Measurements from ENCODE around the gene VWA5B2.
"Not testable (repeated sequence)": the region's sequence is repeated elsewhere in the genome, so short reads cannot be mapped to it uniquely, and the experiment has no call there.

The VWA5B2 gene

DNA sequence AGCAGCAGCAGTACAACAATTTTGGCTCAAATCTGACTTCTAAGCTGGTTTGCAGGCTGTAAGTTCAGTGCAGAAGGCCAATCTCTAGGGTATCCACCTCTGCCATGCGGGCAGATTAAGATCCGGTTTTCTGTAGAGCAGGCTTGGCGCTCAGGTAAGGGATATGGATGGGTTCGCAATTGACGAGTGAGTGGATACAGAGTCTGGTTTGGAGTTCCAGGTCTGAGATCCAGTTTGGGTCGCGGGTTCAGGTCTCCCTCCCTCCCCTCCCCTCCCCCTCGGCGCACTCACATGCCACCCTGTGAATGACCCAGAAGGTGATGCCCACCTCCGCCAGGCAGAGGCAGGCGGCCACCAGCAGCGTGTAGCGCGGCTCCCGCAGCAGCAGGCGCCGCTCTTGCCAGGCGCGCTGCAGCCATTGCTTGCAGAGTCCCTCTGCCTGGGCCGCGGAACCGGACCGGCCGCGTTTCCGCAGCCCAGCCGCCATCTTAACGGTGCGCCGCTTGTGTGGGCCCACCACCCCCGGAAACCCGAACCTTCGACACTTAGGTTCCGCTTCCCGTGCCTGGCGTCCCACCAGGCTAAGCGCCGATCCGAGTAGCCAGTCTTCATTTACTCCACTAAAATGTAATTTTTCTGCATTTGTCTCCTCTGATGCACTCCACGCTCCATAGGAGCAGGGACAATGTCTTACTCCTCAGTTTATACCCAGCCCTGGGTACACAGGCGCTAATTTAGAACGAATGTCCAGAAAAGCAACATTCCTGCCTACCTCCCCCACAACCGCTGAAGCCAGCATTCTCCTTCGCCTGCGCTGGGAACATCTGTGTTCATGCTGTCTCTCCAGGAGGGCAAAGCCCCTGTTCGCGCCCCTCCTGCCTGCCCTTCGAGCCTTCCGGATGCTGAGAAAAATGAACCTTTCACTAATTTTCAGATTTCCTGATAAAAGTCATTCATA lies 19.3 kb downstream of the VWA5B2 start, which contains the start of gene ALG3:
ALG3 (minus strand) TSS at position 509 of the 958 bp plus-strand sequence; CDS start at position 487, 22 bp downstream.
- peak; percentile 89 for DNase-seq

DNA sequence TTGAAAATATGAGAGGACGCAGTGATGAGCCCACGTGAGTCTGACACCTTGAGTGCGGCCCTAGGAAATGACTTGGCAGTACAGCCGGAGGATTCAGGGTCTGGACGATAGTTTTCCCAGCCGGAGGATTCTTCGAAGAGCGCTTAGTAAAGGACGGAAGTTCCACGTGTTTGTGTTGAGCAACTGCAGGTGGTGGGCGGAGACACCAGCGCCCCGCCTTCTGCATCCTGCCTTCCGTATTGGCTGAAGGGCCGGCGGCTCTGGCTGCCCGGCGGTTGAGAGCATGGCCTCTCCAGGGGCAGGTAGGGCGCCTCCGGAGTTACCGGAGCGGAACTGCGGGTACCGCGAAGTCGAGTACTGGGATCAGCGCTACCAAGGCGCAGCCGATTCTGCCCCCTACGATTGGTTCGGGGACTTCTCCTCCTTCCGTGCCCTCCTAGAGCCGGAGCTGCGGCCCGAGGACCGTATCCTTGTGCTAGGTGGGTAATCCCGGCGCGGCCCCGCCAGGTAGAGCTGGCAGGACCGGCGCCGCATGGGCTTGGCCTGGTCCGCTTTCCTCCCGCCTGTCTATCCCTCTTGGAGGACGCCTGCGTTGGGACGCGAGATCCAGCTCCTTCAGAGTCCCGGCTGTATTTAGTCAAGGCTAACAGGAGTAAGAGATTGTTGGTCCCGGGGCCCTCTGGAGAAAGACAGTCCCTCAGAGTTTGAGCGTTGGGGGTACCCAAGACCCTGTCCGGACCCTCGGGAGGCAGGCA lies 20.2 kb downstream of the VWA5B2 start, which contains the start of gene EEF1AKMT4:
EEF1AKMT4 (plus strand) TSS at position 261 of the 755 bp plus-strand sequence; CDS start at position 284, 23 bp downstream.
- peak; percentile 98 for DNase-seq

DNA sequence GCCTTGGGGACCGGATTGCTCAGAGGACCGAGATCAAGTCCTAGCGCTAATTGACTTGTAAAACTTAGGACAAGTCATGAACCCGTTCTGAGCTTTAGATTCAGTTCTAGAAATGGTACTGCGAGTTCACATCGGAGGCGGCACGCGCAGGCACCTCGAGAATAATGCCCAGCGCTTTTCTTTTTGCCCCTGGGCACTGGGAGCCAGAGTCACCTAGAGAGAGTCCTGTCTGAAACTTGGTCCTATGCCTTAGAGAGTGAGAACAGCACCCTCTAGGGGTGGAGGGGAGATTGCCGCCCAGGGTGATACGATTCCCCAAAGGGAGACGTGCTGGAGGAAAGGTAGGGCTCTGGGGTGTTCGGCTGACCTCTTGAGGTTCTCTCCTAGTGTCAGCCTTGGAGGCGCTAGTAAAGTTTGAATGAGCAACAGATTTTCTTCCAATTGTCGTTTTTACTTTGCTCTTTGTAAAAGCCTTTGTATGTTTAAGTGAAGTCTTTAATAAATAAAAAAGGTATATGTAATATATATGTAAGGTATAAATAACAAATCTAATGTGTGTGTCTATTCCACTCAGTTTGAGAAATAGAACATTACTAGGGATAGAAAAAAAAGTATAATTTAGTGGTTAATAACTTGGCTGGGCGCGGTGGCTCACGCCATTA lies 20.9 kb downstream of the VWA5B2 start:
- DNase-seq = peak; percentile 91

DNA sequence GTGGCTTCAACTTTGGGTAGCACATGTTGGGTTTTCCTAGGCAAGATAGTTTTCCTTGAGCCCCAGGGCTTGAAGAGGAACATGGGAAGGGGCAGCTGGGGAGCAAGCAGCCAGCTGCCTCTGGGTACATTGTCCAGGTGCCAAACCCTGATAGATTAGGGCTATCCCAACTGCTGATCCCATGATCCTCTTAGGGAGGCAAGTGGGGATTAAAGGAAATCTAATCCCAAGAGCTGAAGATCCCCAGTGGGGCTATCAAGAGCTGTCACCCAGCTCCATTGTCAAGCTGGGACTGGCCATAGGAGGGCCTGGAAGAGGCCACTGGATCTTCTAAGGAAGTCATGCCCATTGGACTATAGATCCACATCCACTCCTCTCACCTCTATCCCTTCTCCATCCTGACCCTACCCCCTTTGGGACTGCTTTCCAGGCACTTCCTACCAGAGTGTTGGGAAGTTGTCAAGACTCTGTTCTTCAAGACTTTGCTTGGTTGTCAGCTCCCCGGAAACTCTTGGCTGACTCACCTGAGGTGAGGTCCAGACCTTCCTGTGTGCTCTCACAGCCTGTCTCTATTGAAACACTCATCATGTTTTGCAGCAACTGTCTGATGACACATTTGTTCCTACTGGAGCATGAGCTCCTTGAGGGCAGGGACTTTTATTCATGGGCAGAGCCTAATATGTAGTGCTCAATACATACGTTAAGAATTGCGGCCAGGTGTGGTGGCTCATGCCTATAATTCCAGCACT lies 26.1 kb downstream of the VWA5B2 start:
- DNase-seq = no peak

DNA sequence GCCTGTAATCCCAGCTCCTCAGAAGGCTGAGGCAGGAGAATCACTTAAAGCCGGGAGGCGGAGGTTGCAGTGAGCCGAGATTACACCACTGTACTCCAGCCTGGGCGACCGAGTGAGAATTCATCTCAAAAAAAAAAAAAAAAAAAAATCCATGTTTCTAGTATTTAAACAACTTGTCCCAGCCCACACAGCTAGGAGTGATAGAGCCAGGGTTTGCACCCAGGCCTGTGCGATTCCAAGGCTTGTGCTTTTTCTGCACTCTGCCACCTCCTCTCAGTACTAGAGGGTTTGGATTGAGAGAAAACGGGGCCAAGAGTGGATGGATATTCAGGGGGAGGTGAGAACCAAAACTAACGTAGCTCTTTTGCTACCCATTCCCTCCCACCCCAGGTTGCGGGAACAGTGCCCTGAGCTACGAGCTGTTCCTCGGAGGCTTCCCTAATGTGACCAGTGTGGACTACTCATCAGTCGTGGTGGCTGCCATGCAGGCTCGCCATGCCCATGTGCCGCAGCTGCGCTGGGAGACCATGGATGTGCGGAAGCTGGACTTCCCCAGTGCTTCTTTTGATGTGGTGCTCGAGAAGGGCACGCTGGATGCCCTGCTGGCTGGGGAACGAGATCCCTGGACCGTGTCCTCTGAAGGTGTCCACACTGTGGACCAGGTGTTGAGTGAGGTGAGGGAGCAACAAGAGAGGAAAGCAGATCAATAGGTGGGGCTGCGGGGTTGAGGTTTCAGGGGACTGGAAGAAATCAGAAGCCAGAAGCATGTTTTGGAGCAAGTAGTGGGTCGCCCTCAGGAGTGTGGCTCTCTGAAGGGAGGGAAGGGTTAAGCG lies 27.9 kb downstream of the VWA5B2 start:
- DNase-seq = no peak

DNA sequence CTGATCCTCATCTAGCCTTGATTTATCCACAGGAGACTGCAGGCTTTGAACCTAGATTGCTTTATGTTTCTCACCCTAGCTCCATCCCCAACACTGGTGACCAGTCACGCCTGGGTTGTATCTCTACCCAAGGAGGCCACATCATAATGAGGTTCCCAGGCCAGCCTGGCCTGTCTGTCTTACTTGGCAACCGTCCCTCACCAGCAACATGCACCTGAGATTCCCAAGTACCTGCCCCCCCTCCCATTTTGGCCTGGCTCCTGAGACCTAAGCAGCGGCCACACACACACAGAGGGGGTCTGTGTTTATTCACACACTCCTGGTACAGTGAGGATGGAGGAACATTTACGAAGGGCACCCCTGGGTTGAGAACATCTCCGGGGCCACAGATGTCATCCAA lies 29.5 kb downstream of the VWA5B2 start:
- DNase-seq = no peak

DNA sequence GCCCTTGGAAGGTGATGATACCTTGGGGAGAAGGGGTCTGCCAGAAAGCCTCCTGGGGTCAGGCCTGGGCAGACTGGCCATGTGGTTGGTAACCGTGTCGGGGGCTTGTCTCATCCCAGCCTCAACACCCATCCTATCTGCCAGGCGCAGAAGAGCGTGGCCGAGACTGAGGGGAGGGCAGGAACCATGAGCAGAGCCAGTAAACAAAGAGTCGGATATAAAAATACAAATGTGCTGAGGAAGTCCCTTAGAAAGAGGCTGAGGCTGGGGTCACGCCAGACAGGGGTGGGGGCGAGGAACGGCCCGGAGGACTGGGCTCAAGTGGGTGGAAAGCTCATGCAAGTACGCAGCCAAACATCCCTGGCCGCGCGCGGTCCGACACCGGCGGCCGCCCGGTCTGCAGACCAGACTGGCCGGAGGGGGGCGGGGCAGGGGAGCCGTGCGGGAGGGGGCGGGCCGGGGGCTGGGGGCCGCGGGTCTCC lies 30.1 kb downstream of the VWA5B2 start:
- DNase-seq = no peak

DNA sequence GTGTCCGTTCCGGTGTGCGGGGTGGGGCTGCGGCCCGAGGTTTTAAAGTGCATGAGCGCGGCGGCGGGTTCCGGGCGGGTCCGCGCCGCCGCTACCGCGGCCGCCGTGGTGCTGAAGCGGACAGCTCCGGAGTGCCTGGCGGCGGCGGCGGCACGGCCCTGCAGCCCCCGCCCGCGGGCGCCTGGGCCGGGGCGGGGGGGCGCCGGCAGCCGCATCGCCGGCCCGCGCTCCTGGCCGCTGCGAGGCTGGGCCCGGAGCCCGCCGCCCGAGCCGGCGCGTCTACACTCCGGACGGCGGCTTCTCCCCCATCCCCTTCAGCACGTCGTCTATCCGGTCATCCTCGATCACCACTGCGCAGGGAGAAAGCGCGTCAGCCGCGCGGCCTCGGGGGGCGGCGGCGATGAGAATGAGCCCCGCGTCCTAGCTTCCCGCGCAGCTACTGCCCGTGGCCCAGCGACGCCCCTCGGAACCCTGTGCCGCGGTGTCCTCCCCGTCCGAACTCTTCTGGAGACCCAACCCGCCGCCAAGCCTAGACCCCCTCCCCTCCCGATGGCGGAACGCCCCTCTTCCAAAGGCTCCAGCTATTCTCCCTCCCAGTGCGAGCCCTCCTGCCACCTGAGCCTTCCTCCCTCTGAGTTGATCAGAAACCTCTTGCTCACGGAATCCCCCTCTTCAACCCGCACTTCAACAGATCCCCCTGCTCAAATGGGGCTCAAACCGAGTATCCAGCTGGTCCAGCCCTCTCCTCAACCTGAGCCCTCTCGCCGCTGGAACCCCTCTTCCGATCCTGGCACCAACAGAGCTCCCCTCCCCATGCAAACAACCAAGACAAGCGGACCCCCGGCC lies 30.7 kb downstream of the VWA5B2 start:
- peak; percentile 40 for DNase-seq

DNA sequence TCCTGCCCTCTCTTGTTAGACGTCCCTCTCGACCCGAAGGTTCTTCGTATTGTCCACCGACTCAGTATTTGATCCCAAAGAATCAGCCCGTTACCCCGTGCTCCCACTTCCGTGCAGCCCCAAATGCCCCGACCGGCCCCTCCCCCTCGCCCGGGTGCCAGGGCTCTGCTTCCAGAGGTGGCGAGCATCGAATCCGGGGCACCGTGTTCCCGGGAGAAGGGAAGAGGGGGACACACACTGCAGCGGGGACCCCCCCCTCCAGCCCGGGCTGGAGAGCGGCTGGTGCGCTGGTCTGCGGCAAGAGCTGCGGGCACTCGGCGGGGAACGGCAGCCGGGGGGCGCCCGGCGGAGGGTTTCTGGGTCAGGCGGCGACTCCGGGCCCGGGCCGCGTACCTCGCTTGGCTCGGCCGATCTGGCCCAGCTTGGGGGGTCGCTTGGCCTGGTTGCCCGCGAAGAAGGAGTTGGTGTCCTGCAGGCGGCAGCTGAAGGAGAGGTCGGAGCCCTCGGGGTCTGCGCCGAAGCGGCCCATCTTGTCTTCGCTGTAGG lies 31.4 kb downstream of the VWA5B2 start:
- no peak for DNase-seq

DNA sequence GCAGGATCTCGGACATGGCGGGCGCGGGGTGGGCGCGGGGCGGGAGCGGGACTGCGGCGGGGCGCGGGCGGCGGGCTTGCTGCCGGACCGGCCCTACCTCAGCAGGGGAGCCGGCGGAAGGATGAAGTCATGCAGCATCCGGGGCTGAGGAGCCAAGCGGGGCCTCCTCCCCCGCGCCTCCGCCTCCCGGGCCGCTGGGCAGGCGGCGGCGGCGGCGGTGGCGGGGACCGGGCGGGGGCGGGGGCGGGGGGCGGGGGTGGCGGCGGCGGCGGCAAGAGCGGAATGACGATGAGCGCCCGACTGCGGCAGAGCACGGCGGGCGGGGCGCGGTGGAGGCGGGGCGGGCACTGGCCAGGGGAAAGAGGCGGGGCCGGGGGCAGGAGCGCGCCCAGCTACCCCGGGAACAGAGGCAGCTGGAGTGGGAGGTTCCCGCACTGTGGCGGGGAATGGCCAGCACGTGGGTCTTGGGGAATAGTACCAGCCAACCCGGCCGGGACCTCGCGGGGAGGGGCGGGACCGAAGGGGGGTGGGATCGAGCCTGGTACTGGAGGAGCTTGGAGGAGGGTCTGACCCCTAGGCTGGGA lies 32.0 kb downstream of the VWA5B2 start, which contains the start of gene CAMK2N2:
CAMK2N2 (minus strand) TSS at position 284 of the 584 bp plus-strand sequence; CDS start at position 16, 268 bp downstream.
- DNase-seq = peak; percentile 71

DNA sequence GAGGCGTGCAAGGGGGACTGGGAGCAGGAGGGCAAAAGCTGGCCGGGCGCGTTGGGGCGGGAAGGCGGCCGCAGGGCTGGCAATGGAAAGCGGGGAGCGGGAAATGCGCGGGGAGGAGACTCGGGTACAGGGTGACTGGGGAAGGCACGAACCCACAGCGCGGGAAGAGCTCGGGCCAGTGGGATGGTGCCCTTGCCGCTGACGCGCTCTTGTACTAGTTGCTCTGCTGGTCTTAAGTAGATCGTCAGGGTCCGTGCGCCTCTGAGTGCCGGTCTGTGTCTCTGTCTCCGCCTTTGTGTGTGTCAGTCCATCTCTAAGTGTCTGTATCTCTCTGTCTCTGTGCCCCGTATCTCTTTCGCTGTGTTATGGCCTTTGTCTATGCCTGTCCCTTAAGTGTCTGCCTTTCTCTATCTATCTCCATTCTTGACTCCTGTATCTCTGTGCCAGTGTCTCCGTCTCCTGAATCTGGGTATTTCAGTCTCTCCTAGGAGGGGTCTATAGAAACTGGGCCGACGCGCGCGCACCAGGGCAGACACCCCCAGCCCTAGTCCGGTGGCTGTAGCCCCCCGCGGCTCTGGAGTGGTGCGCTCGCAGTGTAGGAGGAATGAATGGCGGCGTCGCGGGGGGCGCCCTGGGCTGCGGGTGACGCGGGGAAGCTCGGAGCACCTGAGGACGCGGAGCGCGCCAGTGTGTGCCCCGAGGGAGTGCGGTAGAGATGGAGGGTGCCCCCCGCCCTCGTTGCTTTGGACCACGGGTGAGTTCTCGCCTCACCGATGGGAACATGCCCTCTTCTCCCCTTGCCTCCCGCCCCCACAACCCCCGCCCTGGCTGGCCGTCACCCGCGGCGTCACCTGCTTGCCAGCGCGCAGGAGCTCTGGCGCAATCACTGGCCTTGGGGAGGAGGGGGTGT lies 32.7 kb downstream of the VWA5B2 start:
- DNase-seq = no peak

DNA sequence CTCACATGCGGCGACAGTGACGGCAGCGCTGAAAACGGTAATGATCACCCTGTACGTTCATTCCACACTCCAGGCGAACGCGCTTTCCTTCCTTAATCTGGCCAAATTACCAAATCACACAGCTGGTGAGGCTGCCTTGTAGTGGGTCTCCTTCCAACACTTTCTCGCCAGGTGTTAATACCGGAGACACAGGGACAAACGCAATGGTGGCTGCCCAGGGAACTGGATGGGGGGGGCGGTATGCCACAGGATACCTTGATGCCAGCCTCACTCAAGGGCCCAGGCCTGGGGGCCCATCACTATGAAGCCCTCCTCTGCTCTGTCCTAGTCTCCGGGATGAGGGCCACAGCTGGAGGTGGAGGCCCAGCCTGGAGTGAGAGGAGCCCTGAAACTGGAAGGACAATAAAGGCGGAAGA lies 33.4 kb downstream of the VWA5B2 start:
- DNase-seq = no peak

DNA sequence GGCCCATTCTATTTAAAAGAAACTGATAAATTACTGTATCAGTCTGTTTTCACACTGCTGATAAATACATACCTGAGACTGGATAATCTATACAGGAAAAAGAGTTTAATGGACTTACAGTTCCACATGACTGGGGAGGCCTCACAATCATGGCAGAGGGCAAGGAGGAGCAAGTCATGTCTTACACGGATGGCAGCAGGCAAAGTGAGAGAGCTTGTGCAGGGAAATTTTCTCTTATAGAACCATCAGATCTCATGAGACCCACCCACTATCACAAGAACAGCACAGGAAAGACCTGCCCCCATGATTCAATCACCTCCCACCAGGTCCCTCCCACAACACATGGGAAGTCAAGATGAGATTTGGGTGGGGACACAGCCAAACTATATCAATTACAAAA lies 37.9 kb downstream of the VWA5B2 start:
- DNase-seq = not testable (repeated sequence)

DNA sequence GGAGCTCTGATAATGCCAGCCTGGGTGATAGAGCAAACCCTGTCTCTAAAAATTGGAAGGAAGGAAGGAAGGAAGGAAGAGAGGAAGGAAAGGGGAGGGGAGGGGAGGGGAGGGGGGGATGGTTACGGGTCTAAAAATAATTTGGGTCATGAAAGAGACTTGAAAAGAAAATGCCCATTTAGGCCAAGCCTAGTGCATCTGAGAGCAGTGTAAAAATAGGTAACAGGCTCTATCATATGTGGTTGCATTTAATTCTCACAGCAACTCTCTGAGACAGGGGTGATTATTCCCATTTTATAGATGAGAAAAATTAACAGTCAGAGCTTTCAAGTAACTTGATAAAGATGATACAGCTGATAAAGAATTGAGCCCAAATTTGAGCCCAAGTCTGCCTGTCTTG lies 42.9 kb downstream of the VWA5B2 start:
- DNase-seq = no peak

DNA sequence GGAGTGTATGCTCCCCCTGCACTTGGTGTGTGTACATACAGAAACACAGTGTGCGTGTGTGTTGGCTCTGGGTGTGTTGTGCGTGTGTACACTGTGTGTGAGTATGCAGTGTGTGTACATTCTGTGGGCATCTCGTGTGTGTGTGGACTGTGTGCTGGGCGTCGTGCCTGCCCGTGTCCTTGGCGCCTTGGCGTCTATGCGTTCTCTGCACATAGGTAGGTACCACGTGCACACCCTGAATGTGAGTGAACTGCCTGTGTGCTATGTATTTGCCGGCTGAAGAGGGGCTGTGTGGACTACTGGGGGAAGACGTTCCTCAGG lies 46.0 kb downstream of the VWA5B2 start:
- no peak for DNase-seq

DNA sequence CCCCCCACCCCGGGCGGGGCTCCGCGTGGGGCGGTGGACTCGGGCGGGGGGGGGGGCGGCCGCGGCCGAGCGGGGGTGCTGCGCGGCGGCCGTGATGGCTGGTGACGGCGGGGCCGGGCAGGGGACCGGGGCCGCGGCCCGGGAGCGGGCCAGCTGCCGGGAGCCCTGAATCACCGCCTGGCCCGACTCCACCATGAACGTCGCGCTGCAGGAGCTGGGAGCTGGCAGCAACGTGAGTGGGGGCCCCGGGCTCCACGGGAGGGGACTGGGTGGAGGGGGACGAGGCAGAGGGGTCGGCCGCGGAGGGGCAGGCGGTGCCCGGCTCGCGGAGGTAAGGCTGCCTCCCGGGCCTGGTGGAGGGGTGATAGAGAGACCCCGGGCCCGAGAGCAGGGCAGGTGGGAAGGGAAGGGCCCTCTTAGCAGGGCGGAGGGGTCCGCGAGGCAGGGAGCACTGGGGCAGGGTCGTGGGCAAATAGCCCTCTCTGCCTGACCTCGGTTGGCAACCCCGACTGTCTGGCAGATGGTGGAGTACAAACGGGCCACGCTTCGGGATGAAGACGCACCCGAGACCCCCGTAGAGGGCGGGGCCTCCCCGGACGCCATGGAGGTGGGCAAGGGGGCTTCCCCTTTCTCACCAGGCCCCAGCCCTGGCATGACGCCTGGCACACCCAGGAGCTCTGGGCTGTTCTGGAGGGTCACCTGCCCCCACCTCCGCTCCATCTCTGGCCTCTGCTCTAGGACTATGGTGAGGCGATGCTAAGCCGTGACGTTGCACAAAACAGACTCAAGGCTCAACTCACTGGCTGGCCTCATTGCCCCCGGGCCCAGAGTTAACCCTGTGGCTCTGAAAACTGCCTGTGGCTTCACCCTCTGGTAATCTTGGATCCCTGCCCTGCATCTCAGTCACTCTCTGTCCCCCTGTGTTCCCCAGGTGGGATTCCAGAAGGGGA lies 46.9 kb downstream of the VWA5B2 start, which contains the start of gene ECE2:
ECE2 (plus strand) TSS at position 62 of the 950 bp plus-strand sequence; CDS start at position 194, 132 bp downstream.
- no peak for DNase-seq

DNA sequence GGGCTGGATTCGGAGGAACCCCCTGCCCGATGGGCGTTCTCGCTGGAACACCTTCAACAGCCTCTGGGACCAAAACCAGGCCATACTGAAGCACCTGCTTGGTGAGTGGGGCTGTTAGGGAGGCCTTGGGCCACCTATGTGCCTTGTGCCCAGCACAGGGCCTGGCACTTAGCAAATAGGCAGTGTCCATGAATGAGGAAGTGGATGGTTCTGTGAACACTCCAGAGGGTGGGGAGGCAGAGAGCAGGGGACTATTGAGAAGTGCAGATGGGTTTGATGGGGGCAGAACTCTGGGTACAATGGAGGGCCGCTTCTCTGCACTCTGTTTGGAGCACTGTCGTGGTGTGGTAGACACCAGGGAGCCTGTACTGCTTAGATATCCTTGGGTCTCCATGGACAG lies 48.0 kb downstream of the VWA5B2 start:
- DNase-seq = no peak

Data from CD4-positive, alpha-beta T cell treated with Interleukin-21 for 1 hour (primary cell).